ENCODE measurements around the gene DNMT3A.
A peak's percentile ranks its signal among the peaks of the same experiment; 100 is the strongest.

DNMT3A gene

DNA sequence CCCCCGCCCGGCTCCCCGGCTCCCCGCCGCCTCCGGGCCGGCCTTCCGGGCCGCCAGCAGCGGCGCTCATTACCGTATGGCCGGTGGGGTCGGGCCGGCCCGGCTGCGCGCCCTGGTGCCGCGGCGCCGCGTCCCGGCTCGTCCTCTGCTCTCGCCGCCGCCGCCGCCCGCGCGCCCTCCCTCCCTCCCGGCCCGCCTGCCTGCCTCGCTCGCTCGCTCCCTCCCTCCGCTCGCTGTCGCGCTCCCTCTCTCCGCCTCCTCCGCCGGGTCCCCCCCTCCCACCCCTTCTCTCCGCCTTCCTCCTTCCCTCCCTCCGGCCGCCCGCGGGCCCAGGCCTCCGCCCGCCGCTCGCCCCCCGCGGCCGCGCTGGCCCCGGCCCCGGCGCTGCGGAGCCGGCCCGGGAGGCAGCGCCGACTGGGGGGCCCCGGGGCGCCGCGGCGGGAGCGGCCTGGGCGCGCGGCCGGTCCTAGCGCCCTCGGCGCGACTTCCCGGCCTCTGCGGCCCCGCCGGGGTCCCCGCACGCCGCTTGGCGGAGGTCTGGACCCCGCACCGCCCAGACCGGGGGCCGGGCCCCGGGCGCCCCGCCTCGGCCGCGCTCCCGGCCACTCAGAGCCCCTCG lies at the start of gene DNMT3A:
DNMT3A (minus strand) TSS at position 173 of the 619 bp plus-strand sequence. CDS start 27,941 bp downstream, outside the sequence.
- TF ChIP-seq, protein P1, sequence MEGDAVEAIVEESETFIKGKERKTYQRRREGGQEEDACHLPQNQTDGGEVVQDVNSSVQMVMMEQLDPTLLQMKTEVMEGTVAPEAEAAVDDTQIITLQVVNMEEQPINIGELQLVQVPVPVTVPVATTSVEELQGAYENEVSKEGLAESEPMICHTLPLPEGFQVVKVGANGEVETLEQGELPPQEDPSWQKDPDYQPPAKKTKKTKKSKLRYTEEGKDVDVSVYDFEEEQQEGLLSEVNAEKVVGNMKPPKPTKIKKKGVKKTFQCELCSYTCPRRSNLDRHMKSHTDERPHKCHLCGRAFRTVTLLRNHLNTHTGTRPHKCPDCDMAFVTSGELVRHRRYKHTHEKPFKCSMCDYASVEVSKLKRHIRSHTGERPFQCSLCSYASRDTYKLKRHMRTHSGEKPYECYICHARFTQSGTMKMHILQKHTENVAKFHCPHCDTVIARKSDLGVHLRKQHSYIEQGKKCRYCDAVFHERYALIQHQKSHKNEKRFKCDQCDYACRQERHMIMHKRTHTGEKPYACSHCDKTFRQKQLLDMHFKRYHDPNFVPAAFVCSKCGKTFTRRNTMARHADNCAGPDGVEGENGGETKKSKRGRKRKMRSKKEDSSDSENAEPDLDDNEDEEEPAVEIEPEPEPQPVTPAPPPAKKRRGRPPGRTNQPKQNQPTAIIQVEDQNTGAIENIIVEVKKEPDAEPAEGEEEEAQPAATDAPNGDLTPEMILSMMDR (conservative IDR thresholded peaks at IDR 0.05), result no peak
- TF ChIP-seq ZFX (IDR thresholded peaks at IDR 0.05), result no peak
- H3K27ac ChIP-seq, result peak within 1 kb of the TSS; percentile 61

DNA sequence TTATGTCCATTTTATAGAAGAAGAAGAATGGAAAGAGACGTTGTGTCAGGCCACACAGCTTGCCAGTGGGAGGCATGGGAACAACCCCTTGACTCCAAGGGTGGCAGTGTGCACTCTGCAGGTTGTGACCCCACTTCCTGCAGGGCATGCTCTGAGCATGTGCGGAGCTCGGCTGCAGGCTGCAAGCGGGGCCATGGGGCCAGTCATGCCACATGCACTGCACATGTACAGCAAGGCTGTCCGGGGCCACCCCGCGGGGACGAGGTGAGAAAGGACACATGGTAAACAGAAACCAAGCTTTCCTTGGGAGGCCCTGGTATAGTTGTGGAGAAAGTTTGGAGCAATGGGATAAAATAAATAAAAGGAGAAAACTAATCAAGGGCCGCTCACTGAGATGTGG lies 47.4 kb upstream of the DNMT3A start:
- TF ChIP-seq, protein P1 (conservative IDR thresholded peaks at IDR 0.05), result no peak
- no peak for TF ChIP-seq ZFX (IDR thresholded peaks at IDR 0.05)

DNA sequence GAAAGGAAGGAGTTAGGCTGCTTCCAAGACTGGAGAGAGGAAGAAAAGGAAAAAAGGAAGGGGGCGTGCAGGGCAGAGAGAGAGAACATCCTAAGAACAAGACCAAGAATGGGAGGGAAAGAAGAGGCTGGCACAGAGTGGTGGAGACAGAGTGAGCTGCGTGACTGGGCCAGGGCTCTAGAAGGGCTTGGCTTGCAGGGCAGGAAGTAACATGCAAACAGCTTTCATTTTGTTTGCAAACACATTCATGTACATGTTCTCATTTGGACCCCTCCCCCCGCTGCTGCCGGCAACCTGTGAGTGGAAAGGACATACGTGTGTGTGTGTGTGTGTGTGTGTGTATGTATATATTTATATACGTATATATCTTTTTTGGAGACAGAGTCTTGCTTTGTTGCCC lies 46.8 kb upstream of the DNMT3A start:
- no peak overlapping the region for H3K27ac ChIP-seq
- no peak for TF ChIP-seq ZFX (IDR thresholded peaks at IDR 0.05)
- TF ChIP-seq, protein P1 (conservative IDR thresholded peaks at IDR 0.05), result no peak

More for the DNA sequence above, 47.4 kb upstream of the DNMT3A start:
- H3K27ac ChIP-seq, result no peak overlapping the region

DNA sequence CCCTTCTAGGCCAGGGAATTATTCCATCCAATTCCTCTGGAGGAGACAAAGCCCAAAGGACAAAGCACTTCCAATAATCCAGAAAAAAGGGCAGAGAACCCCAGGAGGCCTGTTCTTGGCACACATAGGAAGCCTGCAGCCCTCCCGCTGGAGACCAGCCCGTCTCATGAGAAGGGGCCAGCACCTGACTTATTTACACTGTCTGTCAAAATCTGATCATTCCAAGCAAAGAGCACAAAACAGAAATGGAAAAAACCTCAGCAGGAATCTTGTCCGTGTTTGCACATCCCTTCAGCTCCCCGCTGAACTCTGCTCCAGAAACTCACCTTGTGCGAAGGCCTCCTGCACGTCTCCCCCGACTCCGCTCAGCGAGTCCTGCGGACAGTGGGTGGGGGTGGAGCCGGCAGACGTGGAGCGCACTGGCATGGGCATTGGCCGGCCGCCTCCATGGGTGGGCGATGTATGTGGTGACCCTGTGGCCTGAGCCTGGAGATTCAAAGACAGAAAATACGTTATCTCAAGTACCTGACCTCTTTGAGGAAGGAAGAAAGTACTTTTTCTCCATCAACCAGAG lies 46.2 kb upstream of the DNMT3A start:
- H3K27ac ChIP-seq, result no peak overlapping the region

DNA sequence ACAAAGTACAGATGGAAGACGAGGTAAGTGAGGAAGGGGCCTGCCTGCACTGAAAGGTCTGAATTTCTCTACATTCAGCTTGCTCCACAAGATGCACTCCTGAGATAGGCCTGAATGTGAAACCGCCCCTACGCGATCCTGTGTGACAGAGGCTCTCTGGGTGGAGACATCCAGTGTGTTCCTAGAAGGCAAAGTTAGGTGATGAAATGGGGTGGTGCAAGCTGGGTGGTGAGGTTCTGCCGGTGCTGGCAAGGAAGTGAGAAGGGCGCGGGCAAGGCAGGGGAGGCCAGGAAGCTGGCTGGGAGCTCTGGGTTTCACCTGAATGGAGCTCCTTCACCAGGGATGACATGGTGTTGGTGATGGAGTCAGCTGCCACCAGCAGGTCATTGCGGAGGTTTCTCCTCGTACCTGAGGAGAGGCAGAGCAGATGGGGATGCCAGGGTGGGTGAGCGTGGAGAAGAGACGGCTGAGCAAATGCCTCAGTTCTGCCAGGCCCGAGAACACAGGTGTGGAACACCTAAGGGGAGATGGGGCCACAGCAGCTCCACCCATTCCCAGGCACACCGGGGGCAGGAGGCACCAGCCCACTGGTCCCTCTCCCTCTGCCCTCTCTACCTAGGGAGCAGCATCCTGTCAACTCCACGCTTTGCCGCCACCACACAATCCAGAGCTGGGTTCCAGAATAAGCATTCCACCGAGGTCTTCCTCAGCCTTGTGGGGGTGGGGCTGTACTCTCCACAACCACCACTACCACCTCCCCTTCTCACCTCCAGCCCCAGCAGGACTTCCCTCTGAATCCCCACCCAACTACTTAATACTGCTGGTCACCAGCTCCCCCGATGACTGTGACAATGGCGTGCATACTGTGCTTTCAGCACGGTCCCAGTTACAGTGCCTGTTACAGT lies 45.5 kb upstream of the DNMT3A start:
- no peak overlapping the region for H3K27ac ChIP-seq
- TF ChIP-seq, protein P1 (conservative IDR thresholded peaks at IDR 0.05), result no peak
- no peak for TF ChIP-seq ZFX (IDR thresholded peaks at IDR 0.05)

More for the DNA sequence above, 46.2 kb upstream of the DNMT3A start:
- TF ChIP-seq, protein P1 (conservative IDR thresholded peaks at IDR 0.05), result no peak
- no peak for TF ChIP-seq ZFX (IDR thresholded peaks at IDR 0.05)

DNA sequence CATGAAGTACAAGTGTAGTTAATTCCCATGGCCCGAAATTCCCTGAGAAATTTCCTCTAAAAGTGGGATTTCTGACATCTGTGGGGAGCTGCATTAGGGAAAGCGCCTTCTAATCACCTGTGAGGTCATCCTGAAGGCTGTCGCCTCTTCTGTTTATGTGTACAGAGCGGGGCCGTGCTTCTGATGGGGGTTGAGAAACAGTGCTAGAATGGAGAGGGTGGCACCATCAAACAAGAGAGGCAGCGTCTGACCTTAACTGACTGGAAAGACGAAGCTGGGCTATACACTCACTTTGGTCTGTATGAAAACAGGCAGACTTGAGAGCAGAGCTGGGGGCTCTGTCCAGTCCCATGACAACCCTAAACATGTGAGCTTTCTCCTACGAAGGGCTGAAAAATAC lies 44.2 kb upstream of the DNMT3A start:
- H3K27ac ChIP-seq, result no peak overlapping the region
- TF ChIP-seq ZFX (IDR thresholded peaks at IDR 0.05), result no peak

DNA sequence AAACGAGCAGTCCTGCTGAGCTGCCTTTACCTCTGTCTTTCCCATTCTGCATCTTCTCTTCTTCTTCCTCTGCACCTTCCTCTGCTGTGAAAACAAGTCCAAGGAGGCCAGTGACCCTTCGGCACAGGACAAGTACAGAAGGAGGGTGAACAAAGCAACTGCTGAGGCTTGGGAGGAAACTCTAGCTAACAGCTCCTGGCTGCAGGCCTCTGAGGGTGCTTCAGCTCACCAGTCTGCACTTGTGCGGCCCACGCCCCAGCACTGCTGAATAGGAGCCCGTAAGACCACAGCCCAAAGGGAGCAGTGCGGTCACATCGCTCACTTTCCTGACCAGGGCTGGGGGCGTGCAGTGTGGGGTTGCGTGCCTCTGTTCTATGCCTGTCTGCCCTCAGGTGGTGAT lies 42.1 kb upstream of the DNMT3A start:
- no peak overlapping the region for H3K27ac ChIP-seq
- TF ChIP-seq, protein P1 (conservative IDR thresholded peaks at IDR 0.05), result no peak
- no peak for TF ChIP-seq ZFX (IDR thresholded peaks at IDR 0.05)

Measured in C4-2B (cell line).